ENCODE measurements around the gene TNFRSF8.

DNA sequence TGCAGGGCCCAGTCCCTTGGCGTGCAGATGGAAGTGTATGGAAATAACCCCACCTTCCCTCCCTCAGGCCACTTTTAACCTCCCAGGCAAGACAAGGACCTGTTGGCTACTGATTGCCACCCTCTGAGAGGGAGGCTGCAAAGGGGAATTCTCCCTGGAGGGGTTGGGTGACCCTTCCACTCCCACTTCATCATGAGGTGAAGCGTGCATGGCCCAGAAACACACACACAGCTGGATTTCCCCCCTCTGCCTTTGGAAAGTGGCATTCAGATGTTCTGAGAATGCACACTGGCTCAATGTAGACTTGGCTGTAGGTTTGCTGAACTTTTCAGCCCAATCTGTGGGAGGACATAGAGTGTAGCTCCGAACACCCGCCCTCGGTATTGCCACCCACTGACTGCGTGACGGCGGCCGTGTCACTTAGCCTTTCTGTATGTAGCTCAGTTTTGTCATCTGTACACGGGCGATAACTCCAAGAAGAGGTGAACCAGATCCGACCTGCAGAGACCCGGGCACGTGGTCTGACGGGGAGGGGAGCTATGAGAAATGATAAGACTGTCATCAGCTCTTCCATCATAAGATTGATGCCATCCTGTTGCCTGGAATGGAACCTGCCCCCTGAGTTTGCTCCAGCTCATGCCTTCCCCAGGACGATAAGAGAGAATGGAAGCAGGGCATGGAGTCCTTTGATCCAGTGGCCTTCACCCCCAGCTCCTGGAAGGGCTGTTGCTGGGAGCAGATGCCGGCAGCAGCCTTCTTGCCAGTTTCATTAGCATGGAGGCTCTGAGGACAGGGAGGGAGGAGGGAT is 24.5 kb upstream of the TNFRSF8 start:
- peak; percentile 94 for TF ChIP-seq L3MBTL2 (IDR thresholded peaks at IDR 0.05)
- TF ChIP-seq CEBPB (tag; IDR thresholded peaks at IDR 0.05) = no peak
- TF ChIP-seq, protein P1, sequence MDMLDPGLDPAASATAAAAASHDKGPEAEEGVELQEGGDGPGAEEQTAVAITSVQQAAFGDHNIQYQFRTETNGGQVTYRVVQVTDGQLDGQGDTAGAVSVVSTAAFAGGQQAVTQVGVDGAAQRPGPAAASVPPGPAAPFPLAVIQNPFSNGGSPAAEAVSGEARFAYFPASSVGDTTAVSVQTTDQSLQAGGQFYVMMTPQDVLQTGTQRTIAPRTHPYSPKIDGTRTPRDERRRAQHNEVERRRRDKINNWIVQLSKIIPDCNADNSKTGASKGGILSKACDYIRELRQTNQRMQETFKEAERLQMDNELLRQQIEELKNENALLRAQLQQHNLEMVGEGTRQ (CRISPR knock-in tag; IDR thresholded peaks at IDR 0.05) = peak; percentile 85
- no peak for TF ChIP-seq TCF7L2 (IDR thresholded peaks at IDR 0.05; ENCODE audit: low read depth, low read length)
- TF ChIP-seq RAD21 (CRISPR knock-in tag; conservative IDR thresholded peaks at IDR 0.05 in 1 of 2, IDR thresholded peaks at IDR 0.05 in 1 of 2) = peak in 1 of 2 experiments; percentile 28; a peak in 2 of 4 replicates
